ENCODE results near the gene ADAM23.

DNA sequence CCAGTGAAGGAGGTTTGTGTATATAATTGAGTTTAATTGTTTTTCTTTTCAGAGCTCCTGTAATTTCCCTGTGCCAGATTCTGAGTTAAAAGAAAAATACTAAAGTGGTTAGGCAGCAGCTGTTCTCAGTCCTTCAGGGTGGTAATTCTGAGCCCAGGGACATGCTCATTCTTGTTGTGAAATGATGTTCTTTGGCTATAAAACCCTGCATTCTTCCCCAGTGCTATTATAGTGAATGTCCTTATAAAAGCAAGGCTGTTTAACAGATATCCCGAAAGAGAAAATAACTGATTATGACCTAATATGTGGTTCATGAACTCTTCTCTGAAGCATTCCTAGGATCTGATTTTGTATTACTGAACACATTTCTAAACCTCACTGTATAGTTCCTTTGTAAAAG lies 34.0 kb downstream of the ADAM23 start:
- TF ChIP-seq, protein P1, sequence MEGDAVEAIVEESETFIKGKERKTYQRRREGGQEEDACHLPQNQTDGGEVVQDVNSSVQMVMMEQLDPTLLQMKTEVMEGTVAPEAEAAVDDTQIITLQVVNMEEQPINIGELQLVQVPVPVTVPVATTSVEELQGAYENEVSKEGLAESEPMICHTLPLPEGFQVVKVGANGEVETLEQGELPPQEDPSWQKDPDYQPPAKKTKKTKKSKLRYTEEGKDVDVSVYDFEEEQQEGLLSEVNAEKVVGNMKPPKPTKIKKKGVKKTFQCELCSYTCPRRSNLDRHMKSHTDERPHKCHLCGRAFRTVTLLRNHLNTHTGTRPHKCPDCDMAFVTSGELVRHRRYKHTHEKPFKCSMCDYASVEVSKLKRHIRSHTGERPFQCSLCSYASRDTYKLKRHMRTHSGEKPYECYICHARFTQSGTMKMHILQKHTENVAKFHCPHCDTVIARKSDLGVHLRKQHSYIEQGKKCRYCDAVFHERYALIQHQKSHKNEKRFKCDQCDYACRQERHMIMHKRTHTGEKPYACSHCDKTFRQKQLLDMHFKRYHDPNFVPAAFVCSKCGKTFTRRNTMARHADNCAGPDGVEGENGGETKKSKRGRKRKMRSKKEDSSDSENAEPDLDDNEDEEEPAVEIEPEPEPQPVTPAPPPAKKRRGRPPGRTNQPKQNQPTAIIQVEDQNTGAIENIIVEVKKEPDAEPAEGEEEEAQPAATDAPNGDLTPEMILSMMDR (IDR thresholded peaks at IDR 0.05) = no peak
- peak; percentile 37 for TF ChIP-seq POLR2AphosphoS5 (IDR thresholded peaks at IDR 0.05)

Measured in prostate gland (tissue), 2 donors.